CD4-positive, alpha-beta T cell (primary cell): ENCODE measurements around the gene CNNM2. TPM values are rescaled to one million over a fixed set of nuclear protein-coding genes. Genes with fewer than 3 reads are reported as not detected.

ENCODE experiments used
- ATAC-seq: fragments of 200-7000 bp; cut with Tn5 transposase; one replicate; pipeline ENCODE4 v1.10.0; 2022; ENCODE audit warnings: mild to moderate bottlenecking; ENCODE audit not compliant: poor library complexity
- CTCF ChIA-PET: fragments of 350-600 bp; sonication (Branson Sonifier 250); formaldehyde crosslinking; loops from one replicate; lab custom pipeline; 2021; ENCODE audit warnings: antibody characterized with exemption, inconsistent platforms; lab: Charles Lee
- POLR2A ChIA-PET: fragments of 350-600 bp; sonication (Branson Sonifier 250); formaldehyde crosslinking; loops from one replicate; lab custom pipeline; 2021; ENCODE audit warnings: antibody characterized with exemption, inconsistent platforms; lab: Charles Lee
- DNase-seq, 14 experiments: peaks; one replicate each; pipeline ENCODE4 v3.0.0-alpha.2; 2013 to 2020; ENCODE audit warnings: mixed read lengths in 2 of 14
- H3K27ac ChIP-seq, 2 donors: one replicate each; pipeline versions ENCODE4 v1.5.1 to v1.7.0; 2013; ENCODE audit warnings: low read length in 2 of 2, low read depth in 1 of 2, mild to moderate bottlenecking in 1 of 2
- H3K27me3 ChIP-seq, 2 experiments: 1 replicate in 1 of 2; 2 replicates in 1 of 2; pipeline versions ENCODE4 v1.6.1 to v1.7.0; 2013; ENCODE audit warnings: low read length in 2 of 2, control low read depth in 1 of 2, mild to moderate bottlenecking in 1 of 2, moderate library complexity in 1 of 2; ENCODE audit not compliant: insufficient read depth in 2 of 2, control insufficient read depth in 1 of 2
- H3K36me3 ChIP-seq: one replicate; pipeline ENCODE4 v1.6.1; 2013; ENCODE audit warnings: low read length, control low read depth; ENCODE audit not compliant: insufficient read depth
- H3K4me1 ChIP-seq: one replicate; pipeline ENCODE4 v1.6.1; 2013; ENCODE audit warnings: low read length, control low read depth; ENCODE audit not compliant: insufficient read depth
- H3K4me3 ChIP-seq: one replicate; pipeline ENCODE4 v1.5.1; 2013; ENCODE audit warnings: mild to moderate bottlenecking, low read length, moderate library complexity
- H3K9me3 ChIP-seq, 2 experiments: 1 replicate in 1 of 2; 2 replicates in 1 of 2; pipeline versions ENCODE4 v1.6.1 to v1.7.0; 2013; ENCODE audit warnings: low read length in 2 of 2, mild to moderate bottlenecking in 2 of 2, control low read depth in 1 of 2, moderate library complexity in 1 of 2; ENCODE audit not compliant: control insufficient read depth in 1 of 2, insufficient read depth in 1 of 2
- H3K27ac Mint-ChIP-seq: one replicate; pipeline ENCODE4 v1.8.0; 2020; ENCODE audit warnings: mixed read lengths
- H3K27me3 Mint-ChIP-seq: one replicate; pipeline ENCODE4 v1.8.0; 2021; ENCODE audit warnings: mixed read lengths
- H3K36me3 Mint-ChIP-seq: one replicate; pipeline ENCODE4 v1.8.0; 2021; ENCODE audit warnings: low read depth, mixed read lengths
- H3K4me1 Mint-ChIP-seq: one replicate; pipeline ENCODE4 v1.8.0; 2021; ENCODE audit warnings: low read depth, mixed read lengths
- H3K4me3 Mint-ChIP-seq: one replicate; pipeline ENCODE4 v1.8.0; 2020; ENCODE audit warnings: mild to moderate bottlenecking, mixed read lengths
- H3K9me3 Mint-ChIP-seq: one replicate; pipeline ENCODE4 v1.8.0; 2020; ENCODE audit warnings: mixed read lengths
- CTCF ChIP-seq: fragments of 200-600 bp; IDR thresholded peaks from one replicate; pipeline ENCODE4 v1.8.0; 2022; ENCODE audit warnings: antibody characterized with exemption, mild to moderate bottlenecking
- intact Hi-C, 2 experiments: fragments of 100-400 bp; cut with DNase I in 1 of 2; cut with micrococcal nuclease in 1 of 2; formaldehyde crosslinking; loops; one replicate each; pipeline versions ENCODE4 v1.15.1 to v1.9.0; 2023 to 2025; cut with DNase I, micrococcal nuclease
- total RNA-seq, 174 experiments: library from RNA in 2 of 174; stranded (reverse) in 2 of 174; gene quantifications; one replicate each; pipeline ENCODE4 v1.2.3 and lab custom pipeline; 2021 to 2026

CNNM2 gene
- total RNA-seq, 2 experiments from 2014 or later = 8.4 to 8.9 TPM

- ATAC-seq (no peak), DNase-seq (no peak)
- POLR2A ChIA-PET = no interaction called here
- Histone ChIP-seq H3K9me3 (no peaks in the 10 kb centered on the region), H3K27ac (no peak overlapping the region), H3K4me1 (no peaks in the 10 kb centered on the region), H3K4me3 (no peak overlapping the region), H3K36me3 (no peaks in the 10 kb centered on the region), H3K27me3 (no peaks in the 10 kb centered on the region)
- no peak for TF ChIP-seq CTCF
- CTCF ChIA-PET = no interaction called here
- intact Hi-C loops = no loop called here
- no peak overlapping the region for H3K27ac Mint-ChIP-seq
- peaks cover 7% of the 10 kb centered on the region for H3K36me3 Mint-ChIP-seq
- no peaks in the 10 kb centered on the region for H3K9me3 Mint-ChIP-seq
- H3K4me1 Mint-ChIP-seq = no peaks in the 10 kb centered on the region
- H3K4me3 Mint-ChIP-seq = no peak overlapping the region
- no peaks in the 10 kb centered on the region for H3K27me3 Mint-ChIP-seq
Observed at GRCh38 chr10:102894466-102895213, 23.5 kb upstream of the CNNM2 start.

- no peak for TF ChIP-seq CTCF
- Histone ChIP-seq H3K4me1 (no peaks in the 10 kb centered on the region), H3K4me3 (no peak overlapping the region), H3K27ac (no peak overlapping the region), H3K9me3 (no peaks in the 10 kb centered on the region), H3K27me3 (no peaks in the 10 kb centered on the region), H3K36me3 (no peaks in the 10 kb centered on the region)
- Mint-ChIP-seq H3K36me3 (no peaks in the 10 kb centered on the region), H3K9me3 (no peaks in the 10 kb centered on the region), H3K27me3 (no peaks in the 10 kb centered on the region), H3K4me3 (no peak overlapping the region), H3K4me1 (no peaks in the 10 kb centered on the region), H3K27ac (no peak overlapping the region)
- ATAC-seq = no peak
- intact Hi-C loops = loop anchor here (2.0 kb wide), 2 partner anchors 65 to 171 kb away; no protein-coding TSS in a partner anchor
- no peak for DNase-seq
- CTCF ChIA-PET = interaction anchor here (0.6 kb wide), 1 partner anchor 197 kb away, joined by 4 read pairs; no protein-coding TSS in a partner anchor
- POLR2A ChIA-PET = no interaction called here
Observed at GRCh38 chr10:102900006-102900405, 18.1 kb upstream of the CNNM2 start.

GRCh38 chr10:102904346-102904745 is 13.7 kb upstream of the CNNM2 start:
- no peaks in the 10 kb centered on the region for H3K36me3 Mint-ChIP-seq
- H3K27ac Mint-ChIP-seq = no peak overlapping the region
- Histone ChIP-seq H3K27ac (no peak overlapping the region), H3K36me3 (no peaks in the 10 kb centered on the region), H3K4me3 (no peak overlapping the region), H3K27me3 (no peaks in the 10 kb centered on the region), H3K9me3 (no peaks in the 10 kb centered on the region), H3K4me1 (no peaks in the 10 kb centered on the region)
- H3K4me1 Mint-ChIP-seq = no peaks in the 10 kb centered on the region
- no peaks in the 10 kb centered on the region for H3K9me3 Mint-ChIP-seq
- CTCF ChIA-PET = no interaction called here
- ATAC-seq = no peak
- H3K4me3 Mint-ChIP-seq = no peak overlapping the region
- no peak for DNase-seq
- intact Hi-C loops = no loop called here
- TF ChIP-seq CTCF = no peak
- H3K27me3 Mint-ChIP-seq = no peaks in the 10 kb centered on the region
- POLR2A ChIA-PET = no interaction called here
